ENCODE results near the gene FLOT1.
"Not testable (repeated sequence)": the region's sequence is repeated elsewhere in the genome, so short reads cannot be mapped to it uniquely, and the experiment has no call there.

The FLOT1 gene

DNA sequence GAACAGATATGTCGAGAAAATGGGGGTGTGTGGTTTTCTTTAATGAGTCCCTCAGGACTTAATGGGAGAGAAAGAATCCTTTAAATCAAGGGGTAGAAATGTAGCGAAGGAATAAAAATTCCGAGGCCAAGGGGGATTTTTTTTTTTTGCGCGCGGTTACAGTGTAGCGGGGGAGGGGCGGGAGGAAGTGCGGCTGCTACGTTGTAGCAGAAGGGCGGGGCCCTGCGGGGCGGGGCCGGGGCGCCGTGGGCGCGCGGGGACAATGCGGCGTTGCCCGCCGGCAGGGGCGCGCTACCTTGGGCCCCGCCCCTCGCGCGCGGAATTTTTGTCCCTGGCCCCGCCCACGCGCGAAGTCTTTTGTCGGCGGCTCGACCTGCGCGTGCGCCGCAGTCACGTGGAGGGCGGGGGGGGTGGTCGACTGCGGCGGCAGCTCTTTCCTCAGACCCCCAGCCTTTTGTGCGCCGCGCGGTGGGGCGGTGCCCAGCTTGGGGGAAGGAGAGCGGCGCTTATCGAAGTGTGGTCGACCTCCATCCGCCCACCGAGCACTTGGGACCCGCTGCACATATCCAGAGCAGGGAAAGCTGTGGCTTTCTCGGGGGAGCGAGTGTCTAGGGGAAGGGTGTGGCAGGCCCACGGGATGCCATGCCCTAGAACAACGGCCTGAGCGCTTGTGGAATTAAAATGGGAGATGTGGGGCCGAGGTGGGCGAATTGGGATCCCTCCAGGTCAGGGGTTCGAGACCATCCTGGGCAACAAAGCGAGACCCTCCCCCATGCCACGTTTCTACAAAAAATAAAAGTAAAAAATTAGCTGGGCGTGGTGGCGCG, 21.1 kb downstream of the FLOT1 start:
- peak; percentile 45 for DNase-seq

DNA sequence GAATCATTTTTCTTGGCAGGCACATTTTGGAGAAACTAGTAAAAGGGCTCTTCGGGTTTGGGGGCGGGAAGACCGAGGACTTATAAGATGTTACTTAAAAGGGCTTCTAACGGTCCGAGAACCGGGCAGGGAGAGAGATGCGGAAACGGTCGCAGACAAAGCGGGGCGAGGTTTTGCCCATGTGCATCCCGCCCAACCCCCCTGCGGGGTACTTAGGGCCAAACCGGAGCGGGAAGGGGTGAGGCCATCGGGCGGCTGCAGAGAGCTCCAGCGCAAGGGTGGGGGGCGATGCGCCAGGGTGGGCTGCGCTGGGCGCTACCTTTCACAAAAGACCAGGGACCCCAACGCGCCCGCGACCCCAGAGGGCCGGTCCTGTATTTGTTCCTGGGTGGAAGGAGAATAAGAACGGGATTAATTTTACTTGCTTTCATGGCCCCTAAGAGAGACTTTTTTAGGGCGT, 21.7 kb downstream of the FLOT1 start:
- no peak for DNase-seq

- peak; percentile 95 for DNase-seq
These were observed 22.4 kb downstream of the FLOT1 start, which contains the start of gene TUBB for GRCh38 chr6:30719791-30720737. Gene TUBB (plus strand): TSS chr6:30720352. CDS start chr6:30720507, 155 bp downstream.

- no peak for DNase-seq
These were observed 23.1 kb downstream of the FLOT1 start for GRCh38 chr6:30719356-30719755.

DNA sequence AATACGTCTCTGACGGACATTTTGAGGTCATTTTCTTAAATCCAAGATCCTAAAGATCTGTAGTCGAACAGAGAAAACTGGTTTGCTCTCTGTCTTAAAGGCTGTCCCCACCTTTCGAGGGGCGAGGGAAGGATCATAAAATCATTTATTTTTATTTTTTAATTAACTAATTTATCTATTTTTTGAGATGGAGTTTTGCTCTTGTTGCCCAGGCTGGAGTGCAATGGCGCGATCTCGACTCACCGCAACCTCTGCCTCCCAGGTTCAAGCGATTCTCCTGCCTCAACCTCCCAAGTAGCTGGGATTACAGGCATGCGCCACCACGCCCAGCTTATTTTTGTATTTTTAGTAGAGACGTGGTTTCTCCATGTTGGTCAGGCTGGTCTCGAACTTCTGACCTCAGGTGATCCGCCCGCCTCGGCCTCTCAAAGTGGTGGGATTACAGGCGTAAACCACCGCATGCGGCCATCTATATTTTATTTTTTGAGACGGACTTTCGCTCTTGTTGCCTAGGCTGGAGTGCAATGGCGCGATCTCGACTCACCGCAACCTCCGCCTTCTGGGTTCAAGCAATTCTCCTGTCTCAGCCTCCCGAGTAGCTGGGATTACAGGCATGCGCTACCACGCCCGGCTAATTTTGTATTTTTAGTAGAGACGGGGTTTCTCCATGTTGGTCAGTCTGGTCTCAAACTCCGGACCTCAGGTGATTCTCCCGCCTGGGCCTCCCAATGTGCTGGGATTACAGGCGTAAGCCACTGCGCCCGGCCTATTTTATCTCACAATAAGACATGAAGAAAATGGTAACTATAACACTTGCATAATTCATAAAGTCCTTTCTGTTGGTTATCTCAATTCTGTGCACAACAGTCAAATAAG, 24.4 kb downstream of the FLOT1 start:
- DNase-seq: not testable (repeated sequence)

GRCh38 chr6:30717129-30717844, 25.2 kb downstream of the FLOT1 start, which contains the start of gene MDC1:
Gene MDC1 (minus strand): TSS chr6:30717281. CDS start chr6:30715175, 2,106 bp downstream.
- peak; percentile 99 for DNase-seq

DNA sequence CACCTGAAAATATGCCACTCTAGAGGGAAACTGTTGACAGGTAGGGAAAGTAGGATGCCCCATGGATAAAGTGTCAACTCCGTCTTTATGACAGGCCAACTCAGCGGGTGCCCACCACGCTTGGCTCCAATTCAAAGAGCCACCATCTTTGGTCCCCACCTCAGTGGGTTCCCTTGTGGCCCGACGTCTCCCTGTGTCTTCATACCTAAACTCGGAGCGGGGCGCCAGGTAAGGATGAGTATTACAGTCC, 25.7 kb downstream of the FLOT1 start:
- DNase-seq: no peak

DNA sequence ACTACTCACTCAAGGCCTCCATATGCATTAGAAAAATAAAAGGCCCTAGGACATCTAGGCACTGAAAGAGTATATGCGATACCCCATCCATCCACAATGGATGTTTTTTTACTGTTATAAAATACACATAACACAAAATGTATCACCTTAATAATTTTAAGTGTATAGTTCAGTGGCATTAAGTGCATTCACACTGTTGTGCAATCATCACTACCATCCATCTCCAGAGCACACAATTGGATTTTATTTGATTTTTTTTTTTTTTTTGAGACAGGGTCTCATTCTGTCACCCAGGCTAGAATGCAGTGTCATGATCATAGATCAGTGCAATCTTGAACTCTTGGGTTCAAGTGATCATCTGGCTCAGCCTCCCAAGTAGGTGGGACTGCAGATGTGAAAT, 28.2 kb downstream of the FLOT1 start:
- no peak for DNase-seq

GRCh38 chr6:30712441-30712945, 30.0 kb downstream of the FLOT1 start:
- DNase-seq: no peak

GRCh38 chr6:30711758-30712380, 30.6 kb downstream of the FLOT1 start:
- DNase-seq: no peak

- no peak for DNase-seq
These were observed 33.2 kb downstream of the FLOT1 start for GRCh38 chr6:30709101-30709868.

- DNase-seq: no peak
These were observed 35.1 kb downstream of the FLOT1 start for GRCh38 chr6:30707281-30707850.

- no peak for DNase-seq
These were observed 36.9 kb downstream of the FLOT1 start for GRCh38 chr6:30705620-30706019.

GRCh38 chr6:30703821-30704220, 38.7 kb downstream of the FLOT1 start:
- no peak for DNase-seq

DNA sequence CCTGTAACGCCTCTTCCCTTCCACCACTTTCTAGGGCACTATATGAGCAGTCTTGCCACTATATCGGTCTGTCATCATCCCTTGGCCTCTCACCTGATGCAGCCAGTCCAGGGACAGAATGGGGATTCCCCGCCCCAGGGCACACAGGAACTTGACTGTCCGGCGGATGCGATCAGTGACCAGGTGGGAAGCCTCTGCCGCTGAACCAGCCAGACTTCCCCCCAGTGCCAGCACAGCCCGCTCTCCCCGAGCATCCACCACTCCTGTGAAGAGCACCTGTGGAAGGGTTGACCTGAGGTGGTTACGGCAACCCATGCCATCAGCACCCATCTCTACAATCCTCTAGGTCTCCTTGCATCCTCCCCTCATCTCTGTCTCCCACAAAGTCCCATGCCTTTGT, 39.5 kb downstream of the FLOT1 start:
- DNase-seq: no peak

- no peak for DNase-seq
These were observed 42.1 kb downstream of the FLOT1 start for GRCh38 chr6:30700340-30700739.

DNA sequence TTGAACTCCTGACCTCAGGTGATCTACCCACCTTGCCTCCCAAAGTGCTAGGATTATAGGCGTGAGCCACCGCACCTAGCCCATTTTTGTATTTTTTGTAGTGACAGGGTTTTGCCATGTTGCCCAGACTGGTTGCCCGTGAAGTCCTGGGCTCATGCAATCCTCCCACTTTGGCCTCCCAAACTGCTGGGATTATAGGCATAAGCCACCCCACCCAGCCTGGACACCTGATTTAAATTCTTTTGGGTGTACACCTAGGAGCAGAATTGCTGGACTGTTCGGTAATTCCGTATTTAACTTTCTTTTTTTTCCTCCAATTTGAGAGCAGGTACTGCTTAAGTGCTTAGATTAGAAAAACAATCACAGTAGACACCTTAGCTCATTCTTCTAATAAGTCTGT, 46.1 kb downstream of the FLOT1 start:
- no peak for DNase-seq

DNA sequence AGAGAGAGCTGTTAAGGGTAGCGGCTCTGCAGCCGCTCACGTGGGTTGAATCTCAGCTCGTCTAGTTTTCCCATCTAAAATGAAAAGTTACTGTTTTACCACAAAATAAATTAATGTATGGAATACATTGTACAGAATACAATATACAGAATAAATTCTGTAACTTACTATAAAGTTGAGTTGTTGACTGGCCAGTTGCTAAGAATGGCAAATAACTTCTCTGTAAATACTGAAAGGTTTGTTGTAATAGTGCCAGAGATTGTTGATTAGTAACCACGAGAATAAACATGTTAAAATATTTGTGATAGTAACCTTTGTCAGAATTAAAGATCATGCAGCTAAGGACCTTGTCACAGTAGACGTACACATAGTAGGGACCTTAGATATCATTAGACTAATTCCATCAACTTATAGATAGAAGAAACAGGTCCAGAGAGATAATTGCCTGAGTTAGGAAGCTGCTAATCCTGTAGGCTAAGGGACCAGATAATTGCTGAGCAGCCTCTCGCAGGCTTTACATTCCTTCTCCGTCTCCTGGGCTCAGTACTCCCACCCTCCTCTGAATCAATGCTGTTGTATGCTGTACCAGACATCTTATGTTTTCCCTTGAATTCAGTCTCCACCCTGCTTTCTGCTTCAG, 51.2 kb downstream of the FLOT1 start:
- DNase-seq: no peak

DNA sequence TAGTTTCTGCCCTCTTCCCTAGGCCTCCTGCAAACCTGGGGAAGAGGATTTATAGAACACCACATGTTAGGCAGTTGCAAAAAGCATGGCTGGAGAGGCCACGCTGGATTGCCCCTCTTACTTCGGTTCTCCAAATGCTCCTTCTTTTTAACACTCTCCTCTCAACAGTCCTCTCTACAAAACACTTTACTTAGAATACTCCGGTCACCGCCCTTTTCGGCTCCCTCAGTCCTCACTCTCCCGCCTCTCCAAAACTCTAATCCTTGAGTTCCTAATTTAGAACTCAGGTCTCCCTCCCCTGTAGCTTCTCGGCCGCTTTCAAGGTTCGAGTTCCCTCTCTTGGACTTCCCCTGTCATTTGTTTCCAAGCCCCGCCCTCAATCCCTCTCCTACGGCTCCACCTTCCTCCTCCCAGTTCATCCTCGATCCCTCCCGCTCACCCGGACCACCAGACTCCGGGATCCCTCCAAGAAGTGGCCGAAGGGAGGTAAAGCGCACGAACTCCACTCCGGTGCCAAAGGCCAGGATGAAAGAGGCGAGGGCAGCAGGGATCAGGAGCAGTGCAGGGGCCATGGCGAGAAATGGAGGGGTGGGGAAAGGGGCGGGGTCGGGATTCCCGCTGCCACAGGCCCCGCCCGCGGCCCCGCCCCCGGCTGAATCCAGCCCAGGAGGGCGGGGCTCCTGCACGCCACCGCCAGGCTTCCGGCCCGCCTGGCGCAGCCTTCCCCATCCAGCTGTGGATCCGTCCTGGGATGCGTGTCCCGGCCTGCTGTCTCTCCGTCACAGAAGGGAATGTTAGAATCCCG, 51.9 kb downstream of the FLOT1 start, which contains the start of gene NRM:
Gene NRM (minus strand): TSS at position 582 of the 805 bp plus-strand sequence. CDS start 10 bp downstream, at position 572.
- peak; percentile 61 for DNase-seq
